Keratinocyte (primary cell): ENCODE data around the gene ENG. TPM values are rescaled to one million over a fixed set of nuclear protein-coding genes. Genes with fewer than 3 reads are reported as not detected.

Experiments used
- DNase-seq: peaks from one replicate; pipeline ENCODE4 v3.0.0-alpha.2; 2011; ENCODE audit warnings: low read depth, missing footprints, low spot score
- FAIRE-seq: peaks from 2 replicates; lab custom pipeline; 2011; peaks lifted over from hg19 to GRCh38; lab: Jason Lieb, UNC
- H2AFZ ChIP-seq: 2 replicates; pipeline ENCODE4 v1.6.0; 2012; ENCODE audit warnings: low read length, control low read depth, inconsistent platforms; ENCODE audit not compliant: control insufficient read depth
- H3K27ac ChIP-seq: 2 replicates; pipeline ENCODE4 v1.5.1; 2011; ENCODE audit warnings: low read length; ENCODE audit not compliant: control insufficient read depth, insufficient read depth
- H3K27me3 ChIP-seq: 3 replicates; pipeline ENCODE4 v1.6.0; 2011; ENCODE audit warnings: low read length; ENCODE audit not compliant: control insufficient read depth, insufficient read depth; ENCODE audit errors: extremely low read depth
- H3K36me3 ChIP-seq, 2 experiments: 2 replicates in 1 of 2; 3 replicates in 1 of 2; pipeline ENCODE4 v1.5.1; 2011; ENCODE audit warnings: low read length in 2 of 2, mild to moderate bottlenecking in 1 of 2; ENCODE audit not compliant: control insufficient read depth in 2 of 2, insufficient read depth in 2 of 2; ENCODE audit errors: extremely low read depth in 1 of 2
- H3K4me1 ChIP-seq: 3 replicates; pipeline ENCODE4 v1.5.1; 2011; ENCODE audit warnings: low read length; ENCODE audit not compliant: control insufficient read depth, insufficient read depth; ENCODE audit errors: extremely low read depth
- H3K4me2 ChIP-seq: 3 replicates; pipeline ENCODE4 v1.6.0; 2011; ENCODE audit warnings: low read depth, low read length; ENCODE audit not compliant: control insufficient read depth, insufficient read depth; ENCODE audit errors: extremely low read depth
- H3K4me3 ChIP-seq, 3 experiments: fragments of 200-600 bp in 1 of 3; sonication (generic) in 1 of 3; 2 replicates in 2 of 3; 3 replicates in 1 of 3; pipeline ENCODE4 v1.5.1; 2011 to 2016; ENCODE audit warnings: low read length in 3 of 3, mild to moderate bottlenecking in 3 of 3, control low read depth in 2 of 3, inconsistent platforms in 1 of 3, low read depth in 1 of 3, mixed read lengths in 1 of 3, mixed run types in 1 of 3, moderate library complexity in 1 of 3; ENCODE audit not compliant: control insufficient read depth in 2 of 3, insufficient read depth in 2 of 3; ENCODE audit errors: extremely low read depth in 1 of 3
- H3K79me2 ChIP-seq: 2 replicates; pipeline ENCODE4 v1.6.0; 2012; ENCODE audit warnings: low read length; ENCODE audit not compliant: control insufficient read depth, insufficient read depth
- H3K9ac ChIP-seq: 3 replicates; pipeline ENCODE4 v1.6.0; 2011; ENCODE audit warnings: low read length; ENCODE audit not compliant: control insufficient read depth, insufficient read depth; ENCODE audit errors: extremely low read depth
- H3K9me1 ChIP-seq: 3 replicates; pipeline ENCODE4 v1.6.0; 2011; ENCODE audit warnings: low read length; ENCODE audit not compliant: control insufficient read depth, insufficient read depth; ENCODE audit errors: extremely low read depth
- H3K9me3 ChIP-seq: 2 replicates; pipeline ENCODE4 v1.5.1; 2012; ENCODE audit warnings: low read depth, low read length; ENCODE audit not compliant: control insufficient read depth
- H4K20me1 ChIP-seq: 3 replicates; pipeline ENCODE4 v1.6.0; 2011; ENCODE audit warnings: low read length; ENCODE audit not compliant: control insufficient read depth, insufficient read depth; ENCODE audit errors: extremely low read depth
- CTCF ChIP-seq, 3 experiments: IDR thresholded peaks in 1 of 3; conservative IDR thresholded peaks in 1 of 3; optimal IDR thresholded peaks in 1 of 3; 2 replicates in 2 of 3; 3 replicates in 1 of 3; pipeline versions ENCODE3 to v1.5.1; 2011; ENCODE audit warnings: low read length in 3 of 3, mild to moderate bottlenecking in 3 of 3, moderate library complexity in 2 of 3, control low read depth in 1 of 3, inconsistent platforms in 1 of 3; ENCODE audit not compliant: insufficient read depth in 2 of 3; ENCODE audit errors: extremely low read depth in 1 of 3
- EZH2 ChIP-seq: IDR thresholded peaks from one replicate; pipeline ENCODE4 v1.6.1; 2012; ENCODE audit warnings: inconsistent platforms, mild to moderate bottlenecking, low read length, moderate library complexity
- dilution Hi-C: fragments of 300-500 bp; cut with MboI; formaldehyde crosslinking; loops from one replicate; pipeline ENCODE4 v1.7.0; 2020; ENCODE audit warnings: low sequenced_read_pairs; ENCODE audit not compliant: extremely low pct_ligation_motif_present
- polyA plus RNA-seq, 5 experiments: library from polyadenylated mRNA; depleted of rRNA in 3 of 5; stranded (reverse) in 3 of 5; stranded (forward) in 1 of 5; unstranded in 1 of 5; fragments of >200 nt; gene quantifications; 1 replicate in 1 of 5; 2 replicates in 3 of 5; 3 replicates in 1 of 5; pipeline versions ENCODE4 v1.2.1 to v1.2.3, GENCODE V29; 2011 to 2012; ENCODE audit warnings: missing spikeins in 2 of 5, low read depth in 1 of 5, low replicate concordance in 1 of 5

The ENG gene
- polyA plus RNA-seq, 1 donor (not counting 4 experiments of a cell fraction or from before 2014, with no cell fraction given): 0.22 TPM

- Histone ChIP-seq H3K9me3 (no peaks in the 10 kb centered on the region), H3K27me3 (no peaks in the 10 kb centered on the region), H3K9me1 (no peaks in the 10 kb centered on the region), H2AFZ (no peak overlapping the region), H3K79me2 (no peaks in the 10 kb centered on the region), H3K4me1 (no peaks in the 10 kb centered on the region), H3K27ac (no peak overlapping the region), H3K36me3 (peaks cover 4 to 8% of the 10 kb centered on the region in 2 experiments), H3K4me3 (no peak overlapping the region), H3K4me2 (no peak overlapping the region), H3K9ac (no peak overlapping the region), H4K20me1 (peaks cover 2% of the 10 kb centered on the region)
- dilution Hi-C loops: no loop called here
- FAIRE-seq: no peak
- no peak for TF ChIP-seq EZH2
- DNase-seq: no peak
Measured at GRCh38 chr9:127867356-127868277, 13.2 kb upstream of the ENG start.

GRCh38 chr9:127866535-127866934 is 12.1 kb upstream of the ENG start:
- H3K4me1 ChIP-seq: no peaks in the 10 kb centered on the region
- no peaks in the 10 kb centered on the region for H3K79me2 ChIP-seq
- H3K36me3 ChIP-seq: peaks cover 3 to 4% of the 10 kb centered on the region in 2 experiments
- H3K9me3 ChIP-seq: no peaks in the 10 kb centered on the region
- no peak for DNase-seq
- dilution Hi-C loops: no loop called here
- H3K9me1 ChIP-seq: no peaks in the 10 kb centered on the region
- no peak overlapping the region for H3K27ac ChIP-seq
- no peak overlapping the region for H3K4me3 ChIP-seq
- no peak overlapping the region for H2AFZ ChIP-seq
- no peak for FAIRE-seq
- H4K20me1 ChIP-seq: peaks cover 2% of the 10 kb centered on the region
- no peak overlapping the region for H3K4me2 ChIP-seq
- no peak for TF ChIP-seq CTCF (optimal IDR thresholded peaks at IDR 0.05 in 1 of 3, IDR thresholded peaks at IDR 0.05 in 1 of 3, conservative IDR thresholded peaks at IDR 0.05 in 1 of 3; ENCODE audit: extremely low read depth in 1 of 3, insufficient read depth in 2 of 3, low read length in 3 of 3)
- TF ChIP-seq EZH2: no peak
- H3K27me3 ChIP-seq: no peaks in the 10 kb centered on the region
- H3K9ac ChIP-seq: no peak overlapping the region
